Nephron (organoid): ENCODE results near the gene DZANK1.

ENCODE experiments used
- H3K27ac Mint-ChIP-seq, 3 experiments: 2 replicates each; pipeline ENCODE4 v1.8.0; 2020; ENCODE audit warnings: mixed read lengths in 3 of 3, mild to moderate bottlenecking in 2 of 3, moderate library complexity in 1 of 3
- H3K27me3 Mint-ChIP-seq: 2 replicates; pipeline ENCODE4 v1.8.0; 2021; ENCODE audit warnings: low read depth, mild to moderate bottlenecking, moderate library complexity, mixed read lengths
- H3K36me3 Mint-ChIP-seq: 2 replicates; pipeline ENCODE4 v1.8.0; 2020; ENCODE audit warnings: low read depth, mixed read lengths
- H3K4me1 Mint-ChIP-seq: 2 replicates; pipeline ENCODE4 v1.8.0; 2020; ENCODE audit warnings: mixed read lengths
- H3K4me3 Mint-ChIP-seq, 3 experiments: 2 replicates each; pipeline ENCODE4 v1.8.0; 2020; ENCODE audit warnings: mild to moderate bottlenecking in 3 of 3, mixed read lengths in 3 of 3, moderate library complexity in 2 of 3
- H3K9me3 Mint-ChIP-seq: 2 replicates; pipeline ENCODE4 v1.8.0; 2020; ENCODE audit warnings: mixed read lengths
- TF ChIP-seq, protein P1 (sequence below), 3 experiments: fragments of 200-600 bp; sonication (generic); IDR thresholded peaks; one replicate each; pipeline ENCODE4 v1.5.0; 2021; ENCODE audit warnings: antibody characterized with exemption in 3 of 3; ENCODE audit not compliant: unreplicated experiment in 3 of 3

The DZANK1 gene

DNA sequence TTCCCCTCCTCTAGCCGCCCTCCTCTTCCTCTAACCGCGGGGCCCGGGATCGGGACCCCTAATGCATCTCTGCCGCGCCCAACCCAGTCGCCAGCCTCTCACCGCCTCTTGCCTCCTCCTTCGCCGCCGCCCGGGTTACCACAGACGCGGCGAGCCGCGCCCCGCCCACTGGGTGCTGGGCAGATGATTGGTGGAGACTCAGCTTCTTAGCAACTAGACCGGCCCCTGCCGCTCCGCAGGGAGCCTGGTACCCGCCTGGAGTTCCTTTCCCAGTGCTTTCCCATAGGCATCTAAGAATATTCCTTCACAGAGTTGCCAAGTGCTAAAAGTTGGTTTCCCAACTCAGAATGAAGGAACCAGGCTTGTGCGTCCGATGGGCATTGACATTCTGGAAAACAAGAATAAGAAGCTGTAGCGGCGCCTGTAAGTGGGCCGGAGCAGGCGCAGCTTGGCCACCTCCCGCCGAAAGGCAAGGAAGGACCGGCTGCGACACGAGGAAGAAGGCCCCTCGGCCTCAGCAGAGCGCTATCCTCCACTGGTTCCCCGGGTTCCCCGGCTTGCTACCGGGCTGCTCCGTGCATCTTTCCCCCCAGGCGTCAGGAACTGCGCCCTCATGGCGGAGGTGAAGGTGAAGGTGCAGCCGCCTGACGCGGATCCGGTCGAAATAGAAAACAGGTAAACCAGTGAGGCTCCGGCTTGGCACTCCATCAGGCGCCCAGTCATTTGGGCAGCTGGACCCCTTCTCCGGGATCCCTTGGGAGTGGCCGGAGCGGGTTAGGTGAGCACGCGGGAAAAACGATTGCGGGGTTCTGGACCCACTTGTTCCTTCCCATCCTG, at the start of gene DZANK1, which contains the start of gene POLR3F:
Gene DZANK1, minus strand, starts transcription at position 137 of the 837 bp plus-strand sequence. CDS start 1,672 bp downstream, outside the sequence.
Gene POLR3F, plus strand, starts transcription at position 497 of the 837 bp plus-strand sequence. Its CDS starts 117 bp downstream, at position 614.
- Mint-ChIP-seq H3K27me3 (no peaks in the 10 kb centered on the region), H3K9me3 (no peaks in the 10 kb centered on the region), H3K36me3 (peaks cover 4% of the 10 kb centered on the region), H3K4me3 (peak within 1 kb of the TSS; percentile 92 to 98 (median 98)), H3K27ac (peak within 1 kb of the TSS; percentile 100), H3K4me1 (peaks cover 23% of the 10 kb centered on the region)
- TF ChIP-seq, protein P1, sequence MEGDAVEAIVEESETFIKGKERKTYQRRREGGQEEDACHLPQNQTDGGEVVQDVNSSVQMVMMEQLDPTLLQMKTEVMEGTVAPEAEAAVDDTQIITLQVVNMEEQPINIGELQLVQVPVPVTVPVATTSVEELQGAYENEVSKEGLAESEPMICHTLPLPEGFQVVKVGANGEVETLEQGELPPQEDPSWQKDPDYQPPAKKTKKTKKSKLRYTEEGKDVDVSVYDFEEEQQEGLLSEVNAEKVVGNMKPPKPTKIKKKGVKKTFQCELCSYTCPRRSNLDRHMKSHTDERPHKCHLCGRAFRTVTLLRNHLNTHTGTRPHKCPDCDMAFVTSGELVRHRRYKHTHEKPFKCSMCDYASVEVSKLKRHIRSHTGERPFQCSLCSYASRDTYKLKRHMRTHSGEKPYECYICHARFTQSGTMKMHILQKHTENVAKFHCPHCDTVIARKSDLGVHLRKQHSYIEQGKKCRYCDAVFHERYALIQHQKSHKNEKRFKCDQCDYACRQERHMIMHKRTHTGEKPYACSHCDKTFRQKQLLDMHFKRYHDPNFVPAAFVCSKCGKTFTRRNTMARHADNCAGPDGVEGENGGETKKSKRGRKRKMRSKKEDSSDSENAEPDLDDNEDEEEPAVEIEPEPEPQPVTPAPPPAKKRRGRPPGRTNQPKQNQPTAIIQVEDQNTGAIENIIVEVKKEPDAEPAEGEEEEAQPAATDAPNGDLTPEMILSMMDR (IDR thresholded peaks at IDR 0.05; ENCODE audit: unreplicated experiment in 3 of 3), result no peak

DNA sequence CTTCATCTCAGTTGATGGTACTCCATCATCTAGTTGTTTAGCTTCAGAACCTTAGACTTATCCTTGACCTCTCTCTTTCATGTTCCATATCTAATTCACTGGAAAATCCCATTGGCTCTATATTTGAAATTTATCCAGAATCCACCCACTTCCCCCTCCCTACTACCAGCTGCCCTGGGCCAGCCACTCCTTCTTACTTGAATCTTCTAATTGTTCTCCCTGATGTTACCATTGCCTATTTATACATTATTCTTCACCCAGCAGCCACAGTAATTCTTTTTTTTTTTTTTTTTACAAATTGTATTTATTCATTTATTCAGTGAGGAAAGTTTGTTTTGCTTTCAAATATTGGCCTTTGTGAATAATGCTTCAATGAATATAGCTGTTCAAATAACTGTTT, 49.1 kb upstream of the DZANK1 start:
- TF ChIP-seq, protein P1 (IDR thresholded peaks at IDR 0.05; ENCODE audit: unreplicated experiment in 3 of 3), result no peak
- peaks cover 27% of the 10 kb centered on the region for H3K36me3 Mint-ChIP-seq
- H3K27ac Mint-ChIP-seq, result no peak overlapping the region
- no peaks in the 10 kb centered on the region for H3K9me3 Mint-ChIP-seq
- no peaks in the 10 kb centered on the region for H3K4me1 Mint-ChIP-seq
- H3K27me3 Mint-ChIP-seq, result no peaks in the 10 kb centered on the region
- no peak overlapping the region for H3K4me3 Mint-ChIP-seq

DNA sequence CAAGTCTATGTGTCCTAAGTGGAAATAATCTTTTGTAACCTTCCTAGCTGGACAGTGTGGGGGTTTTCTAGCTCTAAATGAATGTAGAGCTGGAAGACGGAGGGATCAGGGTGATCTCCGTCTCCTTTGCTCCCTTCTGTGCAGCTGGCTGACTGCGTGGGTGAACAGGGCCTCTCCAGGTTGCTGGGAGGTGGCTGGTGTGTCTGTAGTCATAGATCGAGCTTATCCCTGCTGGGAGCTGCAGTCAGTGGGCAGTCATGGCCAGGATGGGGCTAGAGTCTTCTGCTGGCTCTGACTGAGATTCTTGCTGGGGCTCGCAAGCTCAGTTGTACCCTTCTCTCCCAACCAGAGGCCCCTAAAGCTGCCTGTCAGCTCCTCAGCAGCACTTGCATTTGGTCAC, 47.3 kb upstream of the DZANK1 start:
- Mint-ChIP-seq H3K36me3 (peaks cover 37% of the 10 kb centered on the region), H3K4me1 (peaks cover 1% of the 10 kb centered on the region), H3K27ac (no peak overlapping the region), H3K27me3 (no peaks in the 10 kb centered on the region), H3K4me3 (no peak overlapping the region), H3K9me3 (no peaks in the 10 kb centered on the region)
- TF ChIP-seq, protein P1 (IDR thresholded peaks at IDR 0.05; ENCODE audit: unreplicated experiment in 3 of 3), result no peak

DNA sequence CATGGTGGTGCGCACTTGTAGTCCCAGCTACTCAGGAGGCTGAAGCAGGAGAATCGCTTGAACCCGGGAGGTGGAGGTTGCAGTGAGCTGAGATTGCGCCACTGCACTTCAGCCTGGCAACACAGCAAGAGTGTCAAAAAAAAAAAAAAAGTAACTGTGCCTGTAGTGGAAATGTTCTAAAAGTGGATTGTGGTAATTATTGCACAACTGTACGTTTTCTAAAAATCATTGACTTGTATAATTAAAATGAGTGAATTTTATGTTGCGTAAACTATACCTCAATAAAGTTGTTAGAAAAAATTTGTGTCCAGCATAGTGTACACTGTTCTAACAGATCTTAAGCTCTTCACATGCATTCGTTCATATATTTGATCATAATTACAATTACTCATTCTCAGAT, 46.4 kb upstream of the DZANK1 start:
- Mint-ChIP-seq H3K27ac (no peak overlapping the region), H3K4me1 (peaks cover 10% of the 10 kb centered on the region), H3K36me3 (peaks cover 37% of the 10 kb centered on the region), H3K27me3 (no peaks in the 10 kb centered on the region), H3K9me3 (no peaks in the 10 kb centered on the region), H3K4me3 (no peak overlapping the region)
- TF ChIP-seq, protein P1 (IDR thresholded peaks at IDR 0.05; ENCODE audit: unreplicated experiment in 3 of 3), result no peak

DNA sequence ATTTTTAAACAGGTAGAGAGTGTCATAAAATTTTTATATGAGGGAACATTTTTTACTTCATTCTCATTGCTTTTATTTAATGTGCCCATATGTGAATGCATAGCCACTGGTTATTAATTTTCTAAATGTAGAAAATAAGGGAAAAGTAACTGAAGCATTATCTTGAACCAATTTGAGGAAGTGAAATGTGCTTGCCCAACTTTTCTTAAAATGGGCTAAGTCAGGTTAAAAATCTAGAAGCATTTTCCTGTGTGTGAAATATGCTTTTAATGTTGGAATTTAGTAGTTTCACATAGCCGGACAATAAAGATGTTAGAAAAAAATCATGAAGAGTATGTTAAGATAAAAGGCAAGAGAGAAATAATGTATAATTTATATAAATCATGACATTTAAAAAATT, 44.7 kb upstream of the DZANK1 start:
- Mint-ChIP-seq H3K27me3 (no peaks in the 10 kb centered on the region), H3K4me3 (no peak overlapping the region), H3K27ac (no peak overlapping the region), H3K9me3 (no peaks in the 10 kb centered on the region), H3K4me1 (peaks cover 25% of the 10 kb centered on the region), H3K36me3 (peaks cover 40% of the 10 kb centered on the region)
- TF ChIP-seq, protein P1 (IDR thresholded peaks at IDR 0.05; ENCODE audit: unreplicated experiment in 3 of 3), result no peak
